Loucy (cell line): ENCODE results near the gene ADCY5.

Experiments used
- H2AFZ ChIP-seq: fragments of 200-600 bp; sonication (generic); 2 replicates; pipeline ENCODE4 v1.6.0; 2016; ENCODE audit warnings: antibody characterized with exemption, mild to moderate bottlenecking, low read length, moderate library complexity
- H3F3A ChIP-seq: fragments of 200-600 bp; 2 replicates; pipeline ENCODE4 v1.6.0; 2016; ENCODE audit warnings: antibody characterized with exemption, low read depth, mild to moderate bottlenecking
- H3K27me3 ChIP-seq: fragments of 200-600 bp; sonication (generic); 2 replicates; pipeline ENCODE4 v1.6.1; 2014; ENCODE audit warnings: low read length, mild to moderate bottlenecking; ENCODE audit not compliant: insufficient read depth, poor library complexity, severe bottlenecking
- H3K36me3 ChIP-seq: fragments of 200-600 bp; sonication (generic); 2 replicates; pipeline ENCODE4 v1.6.1; 2016; ENCODE audit warnings: low read length; ENCODE audit not compliant: insufficient read depth
- H3K4me1 ChIP-seq: fragments of 200-600 bp; sonication (generic); 2 replicates; pipeline ENCODE4 v1.5.1; 2014; ENCODE audit warnings: low read length, mild to moderate bottlenecking; ENCODE audit not compliant: insufficient read depth, poor library complexity, severe bottlenecking
- H3K4me2 ChIP-seq: fragments of 200-600 bp; sonication (generic); 2 replicates; pipeline ENCODE4 v1.6.0; 2014; ENCODE audit warnings: antibody characterized with exemption, low read length, low read depth, mild to moderate bottlenecking; ENCODE audit not compliant: poor library complexity, severe bottlenecking
- H3K4me3 ChIP-seq: fragments of 200-600 bp; sonication (generic); 2 replicates; pipeline ENCODE4 v1.5.1; 2014; ENCODE audit warnings: low read length, mild to moderate bottlenecking, mixed read lengths; ENCODE audit not compliant: poor library complexity, severe bottlenecking
- H3K79me2 ChIP-seq: fragments of 200-600 bp; sonication (generic); 2 replicates; pipeline ENCODE4 v1.6.1; 2014; ENCODE audit warnings: low read length; ENCODE audit not compliant: insufficient read depth
- H3K9ac ChIP-seq: fragments of 200-600 bp; sonication (generic); 2 replicates; pipeline ENCODE4 v1.6.0; 2014; ENCODE audit warnings: mild to moderate bottlenecking, low read depth, low read length, moderate library complexity; ENCODE audit not compliant: poor library complexity, severe bottlenecking
- H3K9me2 ChIP-seq: fragments of 200-600 bp; sonication (generic); replicated peaks from 2 replicates; pipeline ENCODE4 v1.6.1; 2016; ENCODE audit warnings: low read depth, low read length, mixed read lengths
- H3K9me3 ChIP-seq: fragments of 200-600 bp; sonication (generic); 2 replicates; pipeline ENCODE4 v1.6.1; 2014; ENCODE audit warnings: mild to moderate bottlenecking, antibody characterized with exemption, low read length, low read depth; ENCODE audit not compliant: insufficient read depth
- H4K20me1 ChIP-seq: fragments of 200-600 bp; sonication (generic); 2 replicates; pipeline ENCODE4 v1.6.0; 2014; ENCODE audit warnings: antibody characterized with exemption, low read length, mild to moderate bottlenecking; ENCODE audit not compliant: insufficient read depth, poor library complexity, severe bottlenecking
- EZH2phosphoT487 ChIP-seq: fragments of 200-600 bp; IDR thresholded peaks from 2 replicates; pipeline ENCODE4 v1.6.1; 2018; ENCODE audit warnings: antibody characterized with exemption, mild to moderate bottlenecking, moderate library complexity, borderline replicate concordance
- TF ChIP-seq, protein P1 (sequence below): fragments of 200-600 bp; sonication (generic); conservative IDR thresholded peaks from 2 replicates; pipeline ENCODE4 v1.5.1; 2014; ENCODE audit warnings: mild to moderate bottlenecking, antibody characterized with exemption, low read length

The ADCY5 gene

GRCh38 chr3:123376451-123377242 is 72.2 kb downstream of the ADCY5 start:
- Histone ChIP-seq H4K20me1 (no peaks in the 10 kb centered on the region), H3K36me3 (no peaks in the 10 kb centered on the region), H3K9me2 (no peaks in the 10 kb centered on the region), H3K79me2 (no peaks in the 10 kb centered on the region), H2AFZ (no peak overlapping the region), H3K9ac (no peak overlapping the region), H3K4me3 (no peak overlapping the region), H3F3A (no peaks in the 10 kb centered on the region), H3K4me2 (no peak overlapping the region), H3K4me1 (no peaks in the 10 kb centered on the region), H3K27me3 (no peaks in the 10 kb centered on the region), H3K9me3 (no peaks in the 10 kb centered on the region)
- TF ChIP-seq EZH2phosphoT487: no peak
- TF ChIP-seq, protein P1, sequence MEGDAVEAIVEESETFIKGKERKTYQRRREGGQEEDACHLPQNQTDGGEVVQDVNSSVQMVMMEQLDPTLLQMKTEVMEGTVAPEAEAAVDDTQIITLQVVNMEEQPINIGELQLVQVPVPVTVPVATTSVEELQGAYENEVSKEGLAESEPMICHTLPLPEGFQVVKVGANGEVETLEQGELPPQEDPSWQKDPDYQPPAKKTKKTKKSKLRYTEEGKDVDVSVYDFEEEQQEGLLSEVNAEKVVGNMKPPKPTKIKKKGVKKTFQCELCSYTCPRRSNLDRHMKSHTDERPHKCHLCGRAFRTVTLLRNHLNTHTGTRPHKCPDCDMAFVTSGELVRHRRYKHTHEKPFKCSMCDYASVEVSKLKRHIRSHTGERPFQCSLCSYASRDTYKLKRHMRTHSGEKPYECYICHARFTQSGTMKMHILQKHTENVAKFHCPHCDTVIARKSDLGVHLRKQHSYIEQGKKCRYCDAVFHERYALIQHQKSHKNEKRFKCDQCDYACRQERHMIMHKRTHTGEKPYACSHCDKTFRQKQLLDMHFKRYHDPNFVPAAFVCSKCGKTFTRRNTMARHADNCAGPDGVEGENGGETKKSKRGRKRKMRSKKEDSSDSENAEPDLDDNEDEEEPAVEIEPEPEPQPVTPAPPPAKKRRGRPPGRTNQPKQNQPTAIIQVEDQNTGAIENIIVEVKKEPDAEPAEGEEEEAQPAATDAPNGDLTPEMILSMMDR: no peak

- no peak overlapping the region for H3K4me2 ChIP-seq
- H3F3A ChIP-seq: no peaks in the 10 kb centered on the region
- H3K79me2 ChIP-seq: no peaks in the 10 kb centered on the region
- no peaks in the 10 kb centered on the region for H3K36me3 ChIP-seq
- H3K9me2 ChIP-seq: no peaks in the 10 kb centered on the region
- no peaks in the 10 kb centered on the region for H3K9me3 ChIP-seq
- no peak overlapping the region for H2AFZ ChIP-seq
- no peak overlapping the region for H3K4me3 ChIP-seq
- TF ChIP-seq, protein P1: peak; percentile 49
- no peak for TF ChIP-seq EZH2phosphoT487
- no peaks in the 10 kb centered on the region for H3K27me3 ChIP-seq
- no peaks in the 10 kb centered on the region for H3K4me1 ChIP-seq
- H4K20me1 ChIP-seq: no peaks in the 10 kb centered on the region
- H3K9ac ChIP-seq: no peak overlapping the region
Observed at GRCh38 chr3:123375014-123375940, 73.6 kb downstream of the ADCY5 start.

GRCh38 chr3:123374016-123374415 is 74.9 kb downstream of the ADCY5 start:
- no peak overlapping the region for H3K4me3 ChIP-seq
- H3K4me1 ChIP-seq: no peaks in the 10 kb centered on the region
- H3K9me3 ChIP-seq: no peaks in the 10 kb centered on the region
- no peak overlapping the region for H3K9ac ChIP-seq
- H3K4me2 ChIP-seq: no peak overlapping the region
- H3K79me2 ChIP-seq: no peaks in the 10 kb centered on the region
- no peaks in the 10 kb centered on the region for H3F3A ChIP-seq
- no peaks in the 10 kb centered on the region for H4K20me1 ChIP-seq
- no peak overlapping the region for H2AFZ ChIP-seq
- H3K36me3 ChIP-seq: no peaks in the 10 kb centered on the region
- no peak for TF ChIP-seq EZH2phosphoT487
- TF ChIP-seq, protein P1: no peak
- no peaks in the 10 kb centered on the region for H3K9me2 ChIP-seq
- no peaks in the 10 kb centered on the region for H3K27me3 ChIP-seq
